Measurements from ENCODE around the gene PIGQ.

Gene PIGQ

GRCh38 chr16:591231-591630 is 21.5 kb downstream of the PIGQ start:
- no peak for DNase-seq (ENCODE audit: low spot score)
- no peak for TF ChIP-seq CTCF (IDR thresholded peaks at IDR 0.05; ENCODE audit: borderline replicate concordance, control extremely low read depth, extremely low read depth, insufficient read depth, missing control alignments)
- in situ Hi-C loops (cut with MboI; ENCODE audit: low sequenced_read_pairs, unreplicated experiment) = no loop called here

GRCh38 chr16:591892-592517 is 22.2 kb downstream of the PIGQ start:
- TF ChIP-seq CTCF (IDR thresholded peaks at IDR 0.05; ENCODE audit: borderline replicate concordance, control extremely low read depth, extremely low read depth, insufficient read depth, missing control alignments) = no peak
- no peak for DNase-seq (ENCODE audit: low spot score)
- in situ Hi-C loops (cut with MboI; ENCODE audit: low sequenced_read_pairs, unreplicated experiment) = no loop called here

GRCh38 chr16:592518-593306 is 22.9 kb downstream of the PIGQ start:
- in situ Hi-C loops (cut with MboI; ENCODE audit: low sequenced_read_pairs, unreplicated experiment) = no loop called here
- no peak for DNase-seq (ENCODE audit: low spot score)
- TF ChIP-seq CTCF (IDR thresholded peaks at IDR 0.05; ENCODE audit: borderline replicate concordance, control extremely low read depth, extremely low read depth, insufficient read depth, missing control alignments) = no peak

- in situ Hi-C loops (cut with MboI; ENCODE audit: low sequenced_read_pairs, unreplicated experiment) = no loop called here
- no peak for DNase-seq (ENCODE audit: low spot score)
- no peak for TF ChIP-seq CTCF (IDR thresholded peaks at IDR 0.05; ENCODE audit: borderline replicate concordance, control extremely low read depth, extremely low read depth, insufficient read depth, missing control alignments)
These were observed 23.6 kb downstream of the PIGQ start for GRCh38 chr16:593406-593805.

- DNase-seq (ENCODE audit: low spot score) = no peak
- in situ Hi-C loops (cut with MboI; ENCODE audit: low sequenced_read_pairs, unreplicated experiment) = no loop called here
- no peak for TF ChIP-seq CTCF (IDR thresholded peaks at IDR 0.05; ENCODE audit: borderline replicate concordance, control extremely low read depth, extremely low read depth, insufficient read depth, missing control alignments)
These were observed 24.0 kb downstream of the PIGQ start for GRCh38 chr16:593807-594206.

- TF ChIP-seq CTCF (IDR thresholded peaks at IDR 0.05; ENCODE audit: borderline replicate concordance, control extremely low read depth, extremely low read depth, insufficient read depth, missing control alignments) = no peak
- DNase-seq (ENCODE audit: low spot score) = no peak
- in situ Hi-C loops (cut with MboI; ENCODE audit: low sequenced_read_pairs, unreplicated experiment) = no loop called here
These were observed 25.3 kb downstream of the PIGQ start for GRCh38 chr16:595094-595528.
